IPS-20b (cell line): ENCODE measurements around the gene PTPRF.

Experiments used
- H3K27ac ChIP-seq: one replicate; pipeline ENCODE4 v1.5.1; 2013; ENCODE audit warnings: low read length
- H3K27me3 ChIP-seq: 2 replicates; pipeline ENCODE4 v1.6.1; 2013; ENCODE audit warnings: mild to moderate bottlenecking, low read length, inconsistent platforms; ENCODE audit not compliant: insufficient read depth
- H3K36me3 ChIP-seq: 2 replicates; pipeline ENCODE4 v1.6.1; 2013; ENCODE audit warnings: low read depth, mild to moderate bottlenecking, inconsistent platforms, low read length, moderate library complexity; ENCODE audit not compliant: insufficient read depth
- H3K4me1 ChIP-seq: 2 replicates; pipeline ENCODE4 v1.6.1; 2013; ENCODE audit warnings: mild to moderate bottlenecking, control low read depth, inconsistent platforms, low read length, moderate library complexity; ENCODE audit not compliant: insufficient read depth
- H3K4me3 ChIP-seq: 2 replicates; pipeline ENCODE4 v1.5.1; 2013; ENCODE audit warnings: mild to moderate bottlenecking, low read length, inconsistent platforms
- H3K9ac ChIP-seq: 2 replicates; pipeline ENCODE4 v1.6.1; 2013; ENCODE audit warnings: low read depth, mild to moderate bottlenecking, inconsistent platforms, low read length, moderate library complexity
- H3K9me3 ChIP-seq: 2 replicates; pipeline ENCODE4 v1.6.1; 2013; ENCODE audit warnings: mild to moderate bottlenecking, low read depth, low read length, inconsistent platforms; ENCODE audit not compliant: insufficient read depth

The PTPRF gene

GRCh38 chr1:43668956-43669355 lies 138.3 kb downstream of the PTPRF start:
- H3K9ac ChIP-seq: no peak overlapping the region
- H3K4me3 ChIP-seq: no peak overlapping the region
- no peaks in the 10 kb centered on the region for H3K9me3 ChIP-seq
- peaks cover 97% of the 10 kb centered on the region for H3K36me3 ChIP-seq
- no peaks in the 10 kb centered on the region for H3K27me3 ChIP-seq
- H3K27ac ChIP-seq: no peak overlapping the region
- no peaks in the 10 kb centered on the region for H3K4me1 ChIP-seq

GRCh38 chr1:43669878-43670277 lies 139.2 kb downstream of the PTPRF start:
- peaks cover 97% of the 10 kb centered on the region for H3K36me3 ChIP-seq
- no peak overlapping the region for H3K9ac ChIP-seq
- no peak overlapping the region for H3K4me3 ChIP-seq
- no peaks in the 10 kb centered on the region for H3K4me1 ChIP-seq
- H3K27ac ChIP-seq: no peak overlapping the region
- no peaks in the 10 kb centered on the region for H3K9me3 ChIP-seq
- H3K27me3 ChIP-seq: no peaks in the 10 kb centered on the region

GRCh38 chr1:43671193-43671592 lies 140.5 kb downstream of the PTPRF start:
- peaks cover 96% of the 10 kb centered on the region for H3K36me3 ChIP-seq
- H3K27ac ChIP-seq: no peak overlapping the region
- no peaks in the 10 kb centered on the region for H3K4me1 ChIP-seq
- H3K27me3 ChIP-seq: no peaks in the 10 kb centered on the region
- H3K4me3 ChIP-seq: no peak overlapping the region
- H3K9me3 ChIP-seq: no peaks in the 10 kb centered on the region
- H3K9ac ChIP-seq: no peak overlapping the region

GRCh38 chr1:43671626-43672330 lies 141.1 kb downstream of the PTPRF start:
- no peaks in the 10 kb centered on the region for H3K4me1 ChIP-seq
- H3K27me3 ChIP-seq: no peaks in the 10 kb centered on the region
- H3K4me3 ChIP-seq: no peak overlapping the region
- H3K9me3 ChIP-seq: no peaks in the 10 kb centered on the region
- no peak overlapping the region for H3K27ac ChIP-seq
- no peak overlapping the region for H3K9ac ChIP-seq
- H3K36me3 ChIP-seq: peaks cover 95% of the 10 kb centered on the region

- Histone ChIP-seq H3K9me3 (no peaks in the 10 kb centered on the region), H3K36me3 (peaks cover 93% of the 10 kb centered on the region), H3K4me1 (no peaks in the 10 kb centered on the region), H3K9ac (no peak overlapping the region), H3K4me3 (no peak overlapping the region), H3K27ac (no peak overlapping the region), H3K27me3 (no peaks in the 10 kb centered on the region)
Observed at GRCh38 chr1:43673261-43673660, 142.6 kb downstream of the PTPRF start.
